NCI-H1694 treated with DMSO at 0.1 percent for 48 hours (cell line): Measurements from ENCODE around the gene COX5B.
A peak's percentile ranks its signal among the peaks of the same experiment; 100 is the strongest.
"Not testable (repeated sequence)": the region's sequence is repeated elsewhere in the genome, so short reads cannot be mapped to it uniquely, and the experiment has no call there.

Source experiments
- DNase-seq: peaks from one replicate; lab custom pipeline; 2025; lab: John Stamatoyannopoulos, UW

The COX5B gene, protein sequence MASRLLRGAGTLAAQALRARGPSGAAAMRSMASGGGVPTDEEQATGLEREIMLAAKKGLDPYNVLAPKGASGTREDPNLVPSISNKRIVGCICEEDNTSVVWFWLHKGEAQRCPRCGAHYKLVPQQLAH

GRCh38 chr2:97645695-97646629, at the start of gene COX5B:
Gene COX5B (plus strand): TSS chr2:97646062. CDS start chr2:97646087, 25 bp downstream.
- peak; percentile 97 for DNase-seq

DNA sequence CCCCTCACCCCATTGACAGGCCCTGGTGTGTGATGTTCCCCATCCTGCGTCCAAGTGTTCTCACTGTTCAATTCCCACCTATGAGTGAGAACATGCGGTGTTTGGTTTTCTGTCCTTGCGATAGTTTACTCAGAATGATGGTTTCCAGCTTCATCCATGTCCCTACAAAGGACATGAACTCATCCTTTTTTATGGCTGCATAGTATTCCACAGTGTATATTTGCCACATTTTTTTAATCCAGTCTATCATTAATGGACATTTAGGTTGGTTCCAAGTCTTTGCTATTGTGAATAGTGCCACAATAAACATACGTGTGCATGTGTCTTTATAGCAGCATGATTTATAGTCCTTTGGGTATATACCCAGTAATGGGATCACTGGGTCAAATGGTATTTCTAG, 49.7 kb upstream of the COX5B start:
- DNase-seq, result not testable (repeated sequence)

GRCh38 chr2:97601537-97601936, 44.3 kb upstream of the COX5B start:
- not testable (repeated sequence) for DNase-seq

- DNase-seq, result not testable (repeated sequence)
Measured at GRCh38 chr2:97605109-97605508, 40.8 kb upstream of the COX5B start.

- DNase-seq, result not testable (repeated sequence)
Measured at GRCh38 chr2:97605524-97606339, 40.1 kb upstream of the COX5B start.

DNA sequence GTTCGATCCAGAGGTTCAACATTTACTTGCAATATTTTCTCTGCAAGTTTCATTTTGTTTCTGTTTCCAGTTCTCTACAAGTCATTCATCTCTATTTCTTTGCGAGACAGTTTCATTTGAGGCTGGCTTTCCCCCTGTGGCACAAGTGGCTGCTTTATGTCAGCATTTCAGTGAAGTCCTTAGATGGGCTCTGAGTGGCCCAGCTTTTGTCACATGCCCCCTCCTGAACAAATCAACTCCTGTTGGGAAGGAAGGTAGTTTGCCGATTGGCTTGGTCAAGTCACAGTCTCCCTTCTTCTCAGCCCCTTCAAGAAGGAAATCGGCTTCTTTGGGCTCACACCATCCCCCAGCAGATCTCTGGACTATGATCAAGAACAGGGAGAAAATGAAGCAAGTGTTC, 37.1 kb upstream of the COX5B start:
- not testable (repeated sequence) for DNase-seq

GRCh38 chr2:97611895-97612294, 34.0 kb upstream of the COX5B start:
- not testable (repeated sequence) for DNase-seq

GRCh38 chr2:97615746-97616145, 30.1 kb upstream of the COX5B start:
- not testable (repeated sequence) for DNase-seq

DNA sequence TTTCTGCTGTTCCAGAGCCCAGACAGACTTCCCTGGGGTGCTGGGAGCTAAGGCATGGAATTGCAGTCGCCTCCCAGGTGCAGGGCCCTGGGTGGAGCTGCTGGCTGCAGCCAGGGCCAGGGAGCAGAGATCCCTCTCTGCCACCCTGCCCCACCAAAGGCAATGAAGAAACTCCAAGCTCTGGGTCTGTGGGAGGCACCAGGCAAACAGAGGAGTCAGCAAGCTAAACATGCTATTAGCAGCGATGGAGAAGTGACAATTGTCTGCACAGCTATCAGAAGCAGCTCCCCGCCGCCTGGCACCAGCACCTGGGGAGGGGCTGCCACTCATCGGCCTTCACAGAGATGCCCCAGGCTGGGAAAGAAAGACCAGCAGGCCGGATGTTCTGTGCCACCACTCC, 28.0 kb upstream of the COX5B start:
- DNase-seq, result no peak

GRCh38 chr2:97618939-97619827, 26.7 kb upstream of the COX5B start:
- DNase-seq, result not testable (repeated sequence)

- DNase-seq, result not testable (repeated sequence)
Measured at GRCh38 chr2:97620492-97620891, 25.4 kb upstream of the COX5B start.

DNA sequence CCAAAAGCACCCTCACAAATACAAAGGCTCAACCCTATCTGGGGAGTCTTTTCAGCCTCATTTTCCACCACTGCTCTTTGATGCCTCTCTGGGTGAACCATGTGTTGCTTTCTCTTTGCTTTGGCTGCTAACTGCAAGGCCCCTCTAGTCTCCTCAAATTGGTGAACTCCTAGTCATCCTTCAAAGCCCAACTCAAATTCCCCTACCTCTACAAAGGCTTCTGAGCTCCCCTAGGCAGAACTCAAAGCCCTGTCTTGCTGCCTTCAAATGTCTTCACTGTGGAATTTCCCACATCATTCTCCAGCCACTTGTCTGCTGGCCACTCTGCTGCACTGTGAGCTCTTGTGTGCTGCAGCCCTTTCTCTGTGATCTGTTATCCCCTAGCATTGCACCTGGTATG, 22.9 kb upstream of the COX5B start:
- DNase-seq, result not testable (repeated sequence)

DNA sequence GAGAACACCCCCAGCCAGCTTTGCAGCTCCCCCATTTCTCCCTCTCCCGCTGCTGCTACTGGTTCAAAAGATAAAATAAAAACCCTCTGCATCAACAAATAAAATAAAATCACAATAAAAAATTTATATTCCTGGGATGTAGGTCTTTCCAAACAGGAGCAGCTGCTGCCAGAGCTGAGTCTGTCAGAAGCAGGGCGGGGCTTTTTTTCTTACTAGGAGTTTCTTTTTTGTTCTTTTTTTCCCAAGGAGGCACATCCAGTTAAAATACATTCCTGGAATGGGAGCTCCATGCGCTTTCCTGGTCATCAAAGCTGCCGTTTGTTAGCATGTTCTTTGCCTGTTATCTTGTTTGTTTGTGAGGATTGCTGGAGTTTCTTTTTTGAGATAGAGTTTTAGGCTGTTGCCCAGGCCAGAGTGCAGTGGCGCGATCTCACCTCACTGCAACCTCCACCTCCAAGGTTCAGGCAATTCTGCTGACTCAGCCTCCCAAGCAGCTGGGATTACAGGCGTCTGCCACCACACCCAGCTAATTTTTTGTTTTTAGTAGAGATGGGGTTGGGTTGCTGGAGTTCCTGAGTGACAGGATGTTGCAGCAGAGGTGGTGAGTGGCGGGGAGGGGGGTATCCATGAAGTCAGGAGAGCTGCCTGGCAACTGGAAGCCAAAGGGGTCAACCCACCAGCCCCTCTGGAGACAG, 20.4 kb upstream of the COX5B start:
- not testable (repeated sequence) for DNase-seq

GRCh38 chr2:97626049-97626430, 19.8 kb upstream of the COX5B start:
- not testable (repeated sequence) for DNase-seq

GRCh38 chr2:97644023-97644717, 1.7 kb upstream of the COX5B start:
- DNase-seq, result no peak

DNA sequence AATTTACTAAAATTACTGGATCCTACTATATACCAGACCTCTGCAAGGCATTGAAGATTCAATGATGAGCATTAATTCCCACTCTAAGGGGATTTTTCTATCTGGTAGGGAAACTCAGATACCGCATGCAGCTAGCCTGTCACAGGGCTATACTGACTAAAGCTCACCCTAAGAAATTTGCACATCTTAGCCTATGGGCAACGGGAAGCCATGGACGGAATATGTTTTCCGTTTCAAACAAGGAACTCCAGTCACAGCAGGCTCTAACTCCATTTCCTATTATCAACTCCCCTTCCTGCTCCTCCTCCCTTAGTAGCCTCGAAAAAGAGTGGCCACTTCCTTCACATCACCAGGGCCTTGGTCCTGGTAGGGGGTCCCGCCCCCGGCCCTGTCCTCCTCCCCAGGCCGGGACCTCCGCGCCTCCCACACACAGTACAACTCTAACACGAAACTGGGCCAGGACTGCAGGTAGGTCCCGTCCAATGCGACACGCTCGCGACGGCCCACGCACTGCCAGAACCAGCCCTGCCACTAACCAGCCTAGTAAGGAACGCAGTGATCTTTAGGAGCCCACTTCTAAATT, 659 bp upstream of the COX5B start:
- no peak for DNase-seq

DNA sequence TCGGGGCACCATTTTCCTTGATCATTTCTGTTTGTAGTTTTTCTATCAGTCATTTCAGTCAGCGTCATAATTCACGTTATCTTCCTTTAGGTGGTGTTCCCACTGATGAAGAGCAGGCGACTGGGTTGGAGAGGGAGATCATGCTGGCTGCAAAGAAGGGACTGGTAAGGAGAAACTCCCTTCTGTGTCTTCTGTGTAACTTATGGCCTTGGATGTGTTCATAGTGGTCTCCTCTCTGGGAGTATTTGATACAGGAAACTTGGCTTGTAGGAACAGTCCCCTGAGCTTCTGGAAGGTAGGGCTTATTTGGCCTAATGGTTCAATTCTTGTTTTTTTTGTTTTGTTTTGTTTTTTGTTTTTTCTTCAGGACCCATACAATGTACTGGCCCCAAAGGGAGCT, 1.1 kb downstream of the COX5B start:
- DNase-seq, result no peak

DNA sequence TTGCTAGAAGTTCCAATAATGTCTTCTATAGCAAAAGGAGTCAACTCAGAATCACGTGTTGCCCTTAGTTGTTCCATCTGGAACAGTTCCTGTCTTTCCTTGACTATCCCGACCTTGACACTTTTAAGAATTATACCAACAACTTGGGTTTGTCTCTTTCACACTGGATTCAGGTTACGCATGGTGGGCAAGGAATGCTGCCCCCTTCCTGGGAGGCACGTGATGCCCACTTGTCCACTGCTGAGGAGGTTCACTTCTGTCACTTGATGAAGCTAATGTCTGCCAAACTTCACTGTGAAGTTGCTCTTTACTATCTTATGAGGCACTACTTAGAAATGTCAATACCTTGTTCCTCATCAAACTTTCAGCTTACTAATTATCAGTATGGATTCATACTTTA, 5.3 kb downstream of the COX5B start:
- no peak for DNase-seq

GRCh38 chr2:97653473-97653872, 7.6 kb downstream of the COX5B start:
- no peak for DNase-seq

DNA sequence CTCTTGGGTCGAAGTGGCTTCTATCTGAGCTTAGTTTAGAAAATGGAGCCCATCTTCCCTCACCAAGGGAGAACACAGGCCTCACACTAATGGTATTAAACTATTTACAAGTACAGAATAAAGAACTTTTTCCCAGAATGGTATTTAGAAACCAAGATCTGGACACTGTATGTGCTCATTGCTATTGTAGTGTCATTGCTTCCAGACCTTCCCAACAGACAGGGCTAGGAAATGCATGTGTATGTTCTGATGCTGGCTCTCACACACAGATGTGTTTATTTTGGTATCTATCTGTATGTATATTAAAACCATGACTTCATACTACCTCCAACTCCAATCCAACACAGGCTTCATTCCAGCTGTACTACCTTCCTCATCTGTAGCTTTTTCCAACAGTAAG, 8.0 kb downstream of the COX5B start:
- no peak for DNase-seq
